GM19467 (cell line): ENCODE data around the gene GPR12.

Experiments used
- ATAC-seq: cut with Tn5 transposase; IDR thresholded peaks from one replicate; pipeline ENCODE4 v1.9.1; 2021; ENCODE audit warnings: mild to moderate bottlenecking, moderate library complexity; ENCODE audit not compliant: unreplicated experiment

The GPR12 gene

GRCh38 chr13:26706381-26706780, 54.2 kb downstream of the GPR12 start:
- no peak for ATAC-seq

GRCh38 chr13:26705536-26705935, 55.0 kb downstream of the GPR12 start:
- no peak for ATAC-seq
